HepG2 (cell line): ENCODE measurements around the gene PIP4K2C. TPM values are rescaled to one million over a fixed set of nuclear protein-coding genes. Genes with fewer than 3 reads are reported as not detected.
A peak's percentile ranks its signal among the peaks of the same experiment; 100 is the strongest.

Experiments
- HNRNPK ChIP-seq: fragments of 200-400 bp; formaldehyde crosslinking; IDR thresholded peaks from 2 replicates; pipeline ENCODE4 v1.6.1; 2018; ENCODE audit warnings: low read length, low read depth, moderate library complexity, mild to moderate bottlenecking; ENCODE audit not compliant: poor library complexity, severe bottlenecking
- NFATC3 ChIP-seq: sonication (generic); formaldehyde crosslinking; IDR thresholded peaks from 2 replicates; pipeline ENCODE4 v1.5.1; 2020; ENCODE audit warnings: mild to moderate bottlenecking, missing genetic modification reagents
- NRL ChIP-seq: sonication (generic); formaldehyde crosslinking; IDR thresholded peaks from 2 replicates; pipeline ENCODE4 v1.5.0; 2020; ENCODE audit warnings: missing genetic modification reagents, mild to moderate bottlenecking, moderate library complexity, borderline replicate concordance
- ONECUT2 ChIP-seq: sonication (generic); formaldehyde crosslinking; IDR thresholded peaks from 2 replicates; pipeline ENCODE4 v1.4.0; 2020; ENCODE audit warnings: missing genetic modification reagents
- PITX1 ChIP-seq: sonication (generic); formaldehyde crosslinking; IDR thresholded peaks from 2 replicates; pipeline ENCODE4 v1.5.1; 2020; ENCODE audit warnings: mild to moderate bottlenecking, missing genetic modification reagents
- POLR2G ChIP-seq: fragments of 200-400 bp; formaldehyde crosslinking; IDR thresholded peaks from 2 replicates; pipeline ENCODE4 v1.6.1; 2018; ENCODE audit warnings: mild to moderate bottlenecking, low read depth, low read length, moderate library complexity
- RFX5 ChIP-seq: IDR thresholded peaks from 2 replicates; pipeline ENCODE4 v1.6.1; 2011; ENCODE audit warnings: low read depth, low read length, improper control_type of control experiment
- SNAI1 ChIP-seq: sonication (generic); formaldehyde crosslinking; IDR thresholded peaks from 2 replicates; pipeline ENCODE4 v1.5.0; 2020; ENCODE audit warnings: mild to moderate bottlenecking, missing genetic modification reagents, borderline replicate concordance
- SNAPC2 ChIP-seq: sonication (generic); formaldehyde crosslinking; IDR thresholded peaks from 2 replicates; pipeline ENCODE4 v1.8.1; 2022; ENCODE audit warnings: mild to moderate bottlenecking, missing genetic modification reagents
- SP2 ChIP-seq: sonication (generic); formaldehyde crosslinking; IDR thresholded peaks from 2 replicates; pipeline ENCODE4 v1.5.1; 2020; ENCODE audit warnings: mild to moderate bottlenecking, missing genetic modification reagents
- ZNF878 ChIP-seq: sonication (generic); formaldehyde crosslinking; IDR thresholded peaks from 2 replicates; pipeline ENCODE4 v1.8.1; 2023; ENCODE audit warnings: mild to moderate bottlenecking, missing genetic modification reagents, moderate library complexity
- ZNF891 ChIP-seq: sonication (generic); formaldehyde crosslinking; IDR thresholded peaks from 2 replicates; pipeline ENCODE4 v1.5.0; 2020; ENCODE audit warnings: mild to moderate bottlenecking, missing genetic modification reagents
- polyA plus RNA-seq, 8 experiments: library from polyadenylated mRNA; depleted of rRNA in 3 of 8; stranded (reverse) in 7 of 8; unstranded in 1 of 8; fragments of >200 nt; fragmentation: Illumina TruSeq in 4 of 8; extraction: Trizol in 4 of 8; gene quantifications; 2 replicates each; pipeline versions ENCODE4 v1.2.1 to v1.2.3, GENCODE V29; 2011 to 2016; ENCODE audit warnings: low read depth in 4 of 8, missing spikeins in 1 of 8, mixed read lengths in 1 of 8; ENCODE audit not compliant: insufficient read depth in 1 of 8
- total RNA-seq, 5 experiments: library from RNA; depleted of rRNA; stranded (reverse); fragments of >200 nt; fragmentation: Illumina TruSeq; extraction: Trizol; gene quantifications; 2 replicates each; pipeline ENCODE4 v1.2.3, GENCODE V29; 2016; ENCODE audit warnings: low read depth in 1 of 5
- TF ChIP-seq, protein P1 (sequence below): sonication (generic); formaldehyde crosslinking; IDR thresholded peaks from 2 replicates; pipeline ENCODE4 v1.4.0; 2020; ENCODE audit warnings: missing genetic modification reagents
- TF ChIP-seq, protein P2 (sequence below): sonication (generic); formaldehyde crosslinking; IDR thresholded peaks from 2 replicates; pipeline ENCODE4 v1.5.0; 2020; ENCODE audit warnings: mild to moderate bottlenecking, missing genetic modification reagents, borderline replicate concordance
- TF ChIP-seq, protein P3 (sequence below): sonication (generic); formaldehyde crosslinking; IDR thresholded peaks from 2 replicates; pipeline ENCODE4 v1.9.0; 2022; ENCODE audit warnings: low read depth, missing genetic modification reagents
- TF ChIP-seq, protein P4 (sequence below): sonication (generic); formaldehyde crosslinking; IDR thresholded peaks from 2 replicates; pipeline ENCODE4 v1.4.0; 2020; ENCODE audit warnings: mild to moderate bottlenecking, missing genetic modification reagents

The PIP4K2C gene
- total and polyA plus RNA-seq, 2 of the 13 experiments (the other 11 are each of a cell fraction or from before 2014, with no cell fraction given): 23.3 to 26.4 TPM

GRCh38 chr12:57590864-57591781 lies at the start of gene PIP4K2C (continued):
- TF ChIP-seq, protein P1, sequence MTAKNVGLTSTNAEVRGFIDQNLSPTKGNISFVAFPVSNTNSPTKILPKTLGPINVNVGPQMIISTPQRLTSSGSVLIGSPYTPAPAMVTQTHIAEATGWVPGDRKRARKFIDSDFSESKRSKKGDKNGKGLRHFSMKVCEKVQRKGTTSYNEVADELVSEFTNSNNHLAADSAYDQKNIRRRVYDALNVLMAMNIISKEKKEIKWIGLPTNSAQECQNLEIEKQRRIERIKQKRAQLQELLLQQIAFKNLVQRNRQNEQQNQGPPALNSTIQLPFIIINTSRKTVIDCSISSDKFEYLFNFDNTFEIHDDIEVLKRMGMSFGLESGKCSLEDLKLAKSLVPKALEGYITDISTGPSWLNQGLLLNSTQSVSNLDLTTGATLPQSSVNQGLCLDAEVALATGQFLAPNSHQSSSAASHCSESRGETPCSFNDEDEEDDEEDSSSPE (CRISPR knock-in tag): peak; percentile 84
- peak; percentile 72 for TF ChIP-seq HNRNPK
- no peak for TF ChIP-seq SNAPC2 (CRISPR knock-in tag)
- TF ChIP-seq, protein P2, sequence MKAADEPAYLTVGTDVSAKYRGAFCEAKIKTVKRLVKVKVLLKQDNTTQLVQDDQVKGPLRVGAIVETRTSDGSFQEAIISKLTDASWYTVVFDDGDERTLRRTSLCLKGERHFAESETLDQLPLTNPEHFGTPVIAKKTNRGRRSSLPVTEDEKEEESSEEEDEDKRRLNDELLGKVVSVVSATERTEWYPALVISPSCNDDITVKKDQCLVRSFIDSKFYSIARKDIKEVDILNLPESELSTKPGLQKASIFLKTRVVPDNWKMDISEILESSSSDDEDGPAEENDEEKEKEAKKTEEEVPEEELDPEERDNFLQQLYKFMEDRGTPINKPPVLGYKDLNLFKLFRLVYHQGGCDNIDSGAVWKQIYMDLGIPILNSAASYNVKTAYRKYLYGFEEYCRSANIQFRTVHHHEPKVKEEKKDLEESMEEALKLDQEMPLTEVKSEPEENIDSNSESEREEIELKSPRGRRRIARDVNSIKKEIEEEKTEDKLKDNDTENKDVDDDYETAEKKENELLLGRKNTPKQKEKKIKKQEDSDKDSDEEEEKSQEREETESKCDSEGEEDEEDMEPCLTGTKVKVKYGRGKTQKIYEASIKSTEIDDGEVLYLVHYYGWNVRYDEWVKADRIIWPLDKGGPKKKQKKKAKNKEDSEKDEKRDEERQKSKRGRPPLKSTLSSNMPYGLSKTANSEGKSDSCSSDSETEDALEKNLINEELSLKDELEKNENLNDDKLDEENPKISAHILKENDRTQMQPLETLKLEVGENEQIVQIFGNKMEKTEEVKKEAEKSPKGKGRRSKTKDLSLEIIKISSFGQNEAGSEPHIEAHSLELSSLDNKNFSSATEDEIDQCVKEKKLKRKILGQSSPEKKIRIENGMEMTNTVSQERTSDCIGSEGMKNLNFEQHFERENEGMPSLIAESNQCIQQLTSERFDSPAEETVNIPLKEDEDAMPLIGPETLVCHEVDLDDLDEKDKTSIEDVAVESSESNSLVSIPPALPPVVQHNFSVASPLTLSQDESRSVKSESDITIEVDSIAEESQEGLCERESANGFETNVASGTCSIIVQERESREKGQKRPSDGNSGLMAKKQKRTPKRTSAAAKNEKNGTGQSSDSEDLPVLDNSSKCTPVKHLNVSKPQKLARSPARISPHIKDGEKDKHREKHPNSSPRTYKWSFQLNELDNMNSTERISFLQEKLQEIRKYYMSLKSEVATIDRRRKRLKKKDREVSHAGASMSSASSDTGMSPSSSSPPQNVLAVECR (CRISPR knock-in tag): peak; percentile 97
- TF ChIP-seq, protein P3, sequence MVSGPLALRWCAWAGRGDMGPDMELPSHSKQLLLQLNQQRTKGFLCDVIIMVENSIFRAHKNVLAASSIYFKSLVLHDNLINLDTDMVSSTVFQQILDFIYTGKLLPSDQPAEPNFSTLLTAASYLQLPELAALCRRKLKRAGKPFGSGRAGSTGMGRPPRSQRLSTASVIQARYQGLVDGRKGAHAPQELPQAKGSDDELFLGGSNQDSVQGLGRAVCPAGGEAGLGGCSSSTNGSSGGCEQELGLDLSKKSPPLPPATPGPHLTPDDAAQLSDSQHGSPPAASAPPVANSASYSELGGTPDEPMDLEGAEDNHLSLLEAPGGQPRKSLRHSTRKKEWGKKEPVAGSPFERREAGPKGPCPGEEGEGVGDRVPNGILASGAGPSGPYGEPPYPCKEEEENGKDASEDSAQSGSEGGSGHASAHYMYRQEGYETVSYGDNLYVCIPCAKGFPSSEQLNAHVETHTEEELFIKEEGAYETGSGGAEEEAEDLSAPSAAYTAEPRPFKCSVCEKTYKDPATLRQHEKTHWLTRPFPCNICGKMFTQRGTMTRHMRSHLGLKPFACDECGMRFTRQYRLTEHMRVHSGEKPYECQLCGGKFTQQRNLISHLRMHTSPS (CRISPR knock-in tag): no peak
- 0 out of 2 replicates have a peak, but pooled peaks have one; percentile 66 for TF ChIP-seq SNAI1 (CRISPR knock-in tag)
- TF ChIP-seq POLR2G: peak; percentile 78
- no peak for TF ChIP-seq RFX5
- no peak for TF ChIP-seq ONECUT2 (CRISPR knock-in tag)
- no peak for TF ChIP-seq PITX1 (CRISPR knock-in tag)
- TF ChIP-seq ZNF878 (CRISPR knock-in tag): no peak
- no peak for TF ChIP-seq NFATC3 (CRISPR knock-in tag)
- TF ChIP-seq ZNF891 (CRISPR knock-in tag): peak; percentile 22
- peak; percentile 58; the same call in 1 of the 2 replicates for TF ChIP-seq NRL (CRISPR knock-in tag)
- TF ChIP-seq, protein P4, sequence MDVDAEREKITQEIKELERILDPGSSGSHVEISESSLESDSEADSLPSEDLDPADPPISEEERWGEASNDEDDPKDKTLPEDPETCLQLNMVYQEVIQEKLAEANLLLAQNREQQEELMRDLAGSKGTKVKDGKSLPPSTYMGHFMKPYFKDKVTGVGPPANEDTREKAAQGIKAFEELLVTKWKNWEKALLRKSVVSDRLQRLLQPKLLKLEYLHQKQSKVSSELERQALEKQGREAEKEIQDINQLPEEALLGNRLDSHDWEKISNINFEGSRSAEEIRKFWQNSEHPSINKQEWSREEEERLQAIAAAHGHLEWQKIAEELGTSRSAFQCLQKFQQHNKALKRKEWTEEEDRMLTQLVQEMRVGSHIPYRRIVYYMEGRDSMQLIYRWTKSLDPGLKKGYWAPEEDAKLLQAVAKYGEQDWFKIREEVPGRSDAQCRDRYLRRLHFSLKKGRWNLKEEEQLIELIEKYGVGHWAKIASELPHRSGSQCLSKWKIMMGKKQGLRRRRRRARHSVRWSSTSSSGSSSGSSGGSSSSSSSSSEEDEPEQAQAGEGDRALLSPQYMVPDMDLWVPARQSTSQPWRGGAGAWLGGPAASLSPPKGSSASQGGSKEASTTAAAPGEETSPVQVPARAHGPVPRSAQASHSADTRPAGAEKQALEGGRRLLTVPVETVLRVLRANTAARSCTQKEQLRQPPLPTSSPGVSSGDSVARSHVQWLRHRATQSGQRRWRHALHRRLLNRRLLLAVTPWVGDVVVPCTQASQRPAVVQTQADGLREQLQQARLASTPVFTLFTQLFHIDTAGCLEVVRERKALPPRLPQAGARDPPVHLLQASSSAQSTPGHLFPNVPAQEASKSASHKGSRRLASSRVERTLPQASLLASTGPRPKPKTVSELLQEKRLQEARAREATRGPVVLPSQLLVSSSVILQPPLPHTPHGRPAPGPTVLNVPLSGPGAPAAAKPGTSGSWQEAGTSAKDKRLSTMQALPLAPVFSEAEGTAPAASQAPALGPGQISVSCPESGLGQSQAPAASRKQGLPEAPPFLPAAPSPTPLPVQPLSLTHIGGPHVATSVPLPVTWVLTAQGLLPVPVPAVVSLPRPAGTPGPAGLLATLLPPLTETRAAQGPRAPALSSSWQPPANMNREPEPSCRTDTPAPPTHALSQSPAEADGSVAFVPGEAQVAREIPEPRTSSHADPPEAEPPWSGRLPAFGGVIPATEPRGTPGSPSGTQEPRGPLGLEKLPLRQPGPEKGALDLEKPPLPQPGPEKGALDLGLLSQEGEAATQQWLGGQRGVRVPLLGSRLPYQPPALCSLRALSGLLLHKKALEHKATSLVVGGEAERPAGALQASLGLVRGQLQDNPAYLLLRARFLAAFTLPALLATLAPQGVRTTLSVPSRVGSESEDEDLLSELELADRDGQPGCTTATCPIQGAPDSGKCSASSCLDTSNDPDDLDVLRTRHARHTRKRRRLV (CRISPR knock-in tag): 0 out of 2 replicates have a peak, but pooled peaks have one; percentile 63
- no peak for TF ChIP-seq SP2 (CRISPR knock-in tag)
